ENCODE data around the gene SEC24B.

DNA sequence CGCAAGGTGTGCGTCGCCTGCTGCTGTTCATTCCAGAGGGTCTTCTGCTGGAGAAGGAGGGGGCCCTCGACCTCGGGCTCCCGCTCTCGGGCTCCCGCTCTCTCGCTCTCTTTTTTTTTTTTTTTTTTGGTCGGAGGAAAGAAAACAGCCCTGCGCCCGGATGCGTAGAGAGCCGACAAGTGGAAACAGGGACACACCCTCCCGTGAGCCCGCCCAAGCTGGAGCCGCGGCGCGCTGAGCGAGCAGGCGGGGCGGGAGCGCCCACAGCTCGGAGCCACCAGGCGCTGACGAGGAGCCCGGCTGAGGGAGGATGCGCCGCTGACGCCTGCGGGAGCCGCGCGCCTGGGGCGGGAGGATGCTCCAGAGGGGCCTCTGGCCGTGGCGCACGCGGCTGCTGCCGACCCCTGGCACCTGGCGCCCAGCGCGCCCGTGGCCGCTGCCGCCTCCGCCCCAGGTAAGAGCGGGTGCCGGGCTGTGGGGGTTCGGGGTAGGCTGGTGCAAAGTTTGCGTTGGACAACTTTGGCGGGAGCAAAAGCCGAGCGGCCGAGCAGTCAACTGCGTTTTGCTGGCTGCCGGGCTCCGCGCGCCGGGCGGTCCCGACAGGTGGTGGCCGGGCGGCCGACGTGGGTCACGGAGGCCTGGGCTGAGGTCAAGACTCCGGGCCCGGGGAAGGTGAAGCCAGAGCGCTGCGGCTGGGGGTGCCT is 126.5 kb downstream of the SEC24B start, which contains the start of gene MCUB:
- TF ChIP-seq, protein P1, sequence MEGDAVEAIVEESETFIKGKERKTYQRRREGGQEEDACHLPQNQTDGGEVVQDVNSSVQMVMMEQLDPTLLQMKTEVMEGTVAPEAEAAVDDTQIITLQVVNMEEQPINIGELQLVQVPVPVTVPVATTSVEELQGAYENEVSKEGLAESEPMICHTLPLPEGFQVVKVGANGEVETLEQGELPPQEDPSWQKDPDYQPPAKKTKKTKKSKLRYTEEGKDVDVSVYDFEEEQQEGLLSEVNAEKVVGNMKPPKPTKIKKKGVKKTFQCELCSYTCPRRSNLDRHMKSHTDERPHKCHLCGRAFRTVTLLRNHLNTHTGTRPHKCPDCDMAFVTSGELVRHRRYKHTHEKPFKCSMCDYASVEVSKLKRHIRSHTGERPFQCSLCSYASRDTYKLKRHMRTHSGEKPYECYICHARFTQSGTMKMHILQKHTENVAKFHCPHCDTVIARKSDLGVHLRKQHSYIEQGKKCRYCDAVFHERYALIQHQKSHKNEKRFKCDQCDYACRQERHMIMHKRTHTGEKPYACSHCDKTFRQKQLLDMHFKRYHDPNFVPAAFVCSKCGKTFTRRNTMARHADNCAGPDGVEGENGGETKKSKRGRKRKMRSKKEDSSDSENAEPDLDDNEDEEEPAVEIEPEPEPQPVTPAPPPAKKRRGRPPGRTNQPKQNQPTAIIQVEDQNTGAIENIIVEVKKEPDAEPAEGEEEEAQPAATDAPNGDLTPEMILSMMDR (IDR thresholded peaks at IDR 0.05; ENCODE audit: low read depth, low read length) = no peak
- TF ChIP-seq EZH2phosphoT487 (IDR thresholded peaks at IDR 0.05; ENCODE audit: low read depth) = no peak
